ENCODE data around the gene CCDC88C.

CCDC88C gene, protein sequence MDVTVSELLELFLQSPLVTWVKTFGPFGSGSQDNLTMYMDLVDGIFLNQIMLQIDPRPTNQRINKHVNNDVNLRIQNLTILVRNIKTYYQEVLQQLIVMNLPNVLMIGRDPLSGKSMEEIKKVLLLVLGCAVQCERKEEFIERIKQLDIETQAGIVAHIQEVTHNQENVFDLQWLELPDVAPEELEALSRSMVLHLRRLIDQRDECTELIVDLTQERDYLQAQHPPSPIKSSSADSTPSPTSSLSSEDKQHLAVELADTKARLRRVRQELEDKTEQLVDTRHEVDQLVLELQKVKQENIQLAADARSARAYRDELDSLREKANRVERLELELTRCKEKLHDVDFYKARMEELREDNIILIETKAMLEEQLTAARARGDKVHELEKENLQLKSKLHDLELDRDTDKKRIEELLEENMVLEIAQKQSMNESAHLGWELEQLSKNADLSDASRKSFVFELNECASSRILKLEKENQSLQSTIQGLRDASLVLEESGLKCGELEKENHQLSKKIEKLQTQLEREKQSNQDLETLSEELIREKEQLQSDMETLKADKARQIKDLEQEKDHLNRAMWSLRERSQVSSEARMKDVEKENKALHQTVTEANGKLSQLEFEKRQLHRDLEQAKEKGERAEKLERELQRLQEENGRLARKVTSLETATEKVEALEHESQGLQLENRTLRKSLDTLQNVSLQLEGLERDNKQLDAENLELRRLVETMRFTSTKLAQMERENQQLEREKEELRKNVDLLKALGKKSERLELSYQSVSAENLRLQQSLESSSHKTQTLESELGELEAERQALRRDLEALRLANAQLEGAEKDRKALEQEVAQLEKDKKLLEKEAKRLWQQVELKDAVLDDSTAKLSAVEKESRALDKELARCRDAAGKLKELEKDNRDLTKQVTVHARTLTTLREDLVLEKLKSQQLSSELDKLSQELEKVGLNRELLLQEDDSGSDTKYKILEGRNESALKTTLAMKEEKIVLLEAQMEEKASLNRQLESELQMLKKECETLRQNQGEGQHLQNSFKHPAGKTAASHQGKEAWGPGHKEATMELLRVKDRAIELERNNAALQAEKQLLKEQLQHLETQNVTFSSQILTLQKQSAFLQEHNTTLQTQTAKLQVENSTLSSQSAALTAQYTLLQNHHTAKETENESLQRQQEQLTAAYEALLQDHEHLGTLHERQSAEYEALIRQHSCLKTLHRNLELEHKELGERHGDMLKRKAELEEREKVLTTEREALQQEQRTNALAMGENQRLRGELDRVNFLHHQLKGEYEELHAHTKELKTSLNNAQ (N-terminal part only)

DNA sequence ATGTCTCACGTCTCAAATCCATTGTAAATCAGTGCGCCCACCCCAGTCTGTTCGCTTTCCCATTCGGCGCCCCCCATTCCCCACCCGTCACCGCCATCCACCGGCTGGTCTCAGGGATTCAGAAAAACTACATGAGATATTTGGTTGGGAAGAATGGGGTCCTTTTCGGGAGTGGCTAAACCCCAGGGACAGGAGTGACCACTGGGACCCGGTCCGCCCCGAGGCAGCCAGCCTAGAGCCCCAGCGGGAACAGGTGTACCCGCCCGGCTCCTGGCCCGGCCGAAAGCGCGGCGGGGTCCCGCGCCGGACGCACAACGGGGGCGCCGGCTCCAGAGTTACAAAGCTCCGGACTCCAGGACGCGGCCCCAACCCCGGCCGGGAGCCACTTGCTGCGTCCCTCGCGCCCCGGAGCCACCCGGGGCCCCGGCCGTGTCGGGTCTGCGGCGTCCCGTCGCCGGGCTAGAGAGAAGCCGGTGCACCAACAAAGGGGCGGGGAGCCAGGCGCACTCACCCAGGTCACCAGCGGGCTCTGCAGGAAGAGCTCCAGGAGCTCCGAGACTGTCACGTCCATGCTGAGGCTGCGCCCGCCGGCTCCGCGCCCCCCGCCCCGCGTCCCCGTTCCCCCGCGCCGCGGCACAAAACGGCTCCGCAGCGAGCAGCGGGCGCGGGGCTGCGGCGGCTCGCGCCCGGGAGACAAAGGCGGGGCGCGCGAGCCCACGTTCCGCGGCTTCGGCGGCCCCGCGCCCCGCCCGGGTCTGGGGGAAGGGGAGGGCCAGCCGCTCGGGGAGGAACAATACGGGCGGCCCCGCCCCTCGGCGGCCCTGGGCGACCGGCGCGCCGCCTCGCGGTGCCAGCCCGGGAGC, at the start of gene CCDC88C:
Gene CCDC88C (minus strand): TSS at position 701 of the 863 bp plus-strand sequence. CDS start 130 bp downstream, at position 571.
- H3K4me3 ChIP-seq: peak within 1 kb of the TSS; percentile 88 to 97 (median 95)
- H3K4me1 ChIP-seq: peaks cover 33 to 71% (median 63%) of the 10 kb centered on the region in 10 experiments
- peak within 1 kb of the TSS; percentile 90 to 100 (median 94) for H3K4me2 ChIP-seq
- H3K36me3 ChIP-seq: peaks cover 0 to 24% (median 11%) of the 10 kb centered on the region in 11 experiments; a peak in 13 of 22 replicates
- no peaks in the 10 kb centered on the region for H3K9me3 ChIP-seq (replicated peaks in 1 of 11)
- peak within 1 kb of the TSS in 10 of 11 experiments; percentile 69 to 93 (median 90); a peak in 20 of 22 replicates for H3K27ac ChIP-seq
- no peaks in the 10 kb centered on the region for H3K27me3 ChIP-seq
- peak within 1 kb of the TSS; percentile 80 to 94 (median 88) for H3K9ac ChIP-seq
- TF ChIP-seq Cebpa-rat (IDR thresholded peaks at IDR 0.05): no peak
- H4K20me1 ChIP-seq: peaks cover 0 to 35% (median 15%) of the 10 kb centered on the region in 11 experiments; a peak in 11 of 22 replicates

DNA sequence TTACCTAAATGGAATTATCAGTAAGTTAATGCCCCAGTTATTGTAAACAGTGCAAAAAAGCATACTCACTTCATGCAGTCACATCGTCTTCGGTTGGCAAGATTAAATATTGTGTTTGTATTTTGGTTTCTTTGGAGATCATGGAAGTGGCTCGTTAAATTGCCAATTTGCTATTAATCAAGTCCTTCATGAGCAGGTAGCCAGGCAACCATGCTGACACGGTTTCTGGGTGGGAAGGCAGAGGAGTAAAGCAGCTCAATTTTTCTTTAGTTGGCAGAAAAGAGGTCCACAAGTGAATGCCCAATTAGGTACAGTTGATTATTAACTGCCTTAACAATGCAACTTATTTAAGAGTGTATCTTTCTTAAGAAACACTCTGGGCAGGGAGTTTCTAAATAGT, 48.6 kb upstream of the CCDC88C start:
- Histone ChIP-seq H3K9me3 (replicated peaks in 1 of 11) (no peaks in the 10 kb centered on the region), H3K27me3 (no peaks in the 10 kb centered on the region), H3K27ac (no peak overlapping the region), H4K20me1 (peaks cover 3 to 98% (median 50%) of the 10 kb centered on the region in 11 experiments; a peak in 17 of 22 replicates), H3K36me3 (peaks cover 96 to 100% (median 100%) of the 10 kb centered on the region in 11 experiments), H3K4me3 (no peak overlapping the region), H3K4me1 (no peaks in the 10 kb centered on the region), H3K9ac (no peak overlapping the region), H3K4me2 (no peak overlapping the region)
- no peak for TF ChIP-seq Cebpa-rat (IDR thresholded peaks at IDR 0.05)

DNA sequence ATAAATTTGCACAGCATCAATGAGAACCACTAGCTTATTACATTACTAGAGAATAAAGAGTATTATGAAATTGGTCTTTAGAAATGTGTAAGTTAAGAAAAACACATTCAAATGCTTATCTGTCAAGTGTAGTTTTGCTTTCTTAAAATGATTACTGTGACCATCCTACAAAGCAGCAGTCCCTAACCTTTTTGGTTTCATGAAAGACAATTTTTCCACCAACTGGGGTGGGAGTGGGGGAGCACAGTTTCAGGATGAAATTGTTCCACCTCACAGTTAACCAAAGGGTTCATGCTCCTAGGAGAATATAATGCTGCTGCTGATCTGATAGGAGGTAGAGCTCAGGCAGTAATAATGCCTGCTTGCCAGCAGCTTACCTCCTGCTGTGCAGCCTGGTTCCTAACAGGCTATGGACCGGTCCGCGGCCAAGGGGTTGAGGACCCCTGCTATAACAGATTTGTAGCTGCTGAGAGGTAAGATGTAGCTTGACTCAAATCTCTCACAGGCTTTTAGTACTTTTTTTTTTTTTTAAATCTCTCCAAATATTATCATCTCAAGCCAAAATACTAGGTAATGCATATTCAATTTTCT, 47.1 kb upstream of the CCDC88C start:
- Histone ChIP-seq H4K20me1 (peaks cover 3 to 94% (median 43%) of the 10 kb centered on the region in 11 experiments; a peak in 17 of 22 replicates), H3K27ac (no peak overlapping the region), H3K4me3 (no peak overlapping the region), H3K36me3 (peaks cover 96 to 100% (median 100%) of the 10 kb centered on the region in 11 experiments), H3K9ac (no peak overlapping the region), H3K27me3 (no peaks in the 10 kb centered on the region), H3K4me2 (no peak overlapping the region), H3K9me3 (replicated peaks in 1 of 11) (no peaks in the 10 kb centered on the region), H3K4me1 (no peaks in the 10 kb centered on the region)
- no peak for TF ChIP-seq Cebpa-rat (IDR thresholded peaks at IDR 0.05)

DNA sequence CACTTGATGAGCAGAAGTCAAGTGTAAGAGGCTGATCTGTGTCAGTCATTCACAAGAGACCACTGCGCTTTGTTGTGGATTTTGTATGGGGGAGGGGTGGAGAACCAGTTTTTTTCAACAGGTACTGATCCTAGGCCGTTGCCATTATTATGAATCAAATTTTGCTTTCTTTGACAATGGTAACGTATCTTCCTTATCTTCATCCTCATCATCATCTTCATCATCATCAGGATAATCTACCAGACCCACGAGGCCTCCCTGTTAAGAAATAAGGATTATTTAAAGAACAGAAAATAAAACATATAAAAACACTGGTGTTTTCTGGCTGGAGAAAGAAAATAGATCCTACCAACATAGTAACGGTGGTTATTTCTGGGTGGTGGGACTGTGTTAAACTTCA, 41.0 kb upstream of the CCDC88C start:
- Histone ChIP-seq H3K9me3 (replicated peaks in 1 of 11) (no peaks in the 10 kb centered on the region), H3K4me1 (no peaks in the 10 kb centered on the region), H3K27ac (no peak overlapping the region), H3K9ac (no peak overlapping the region), H3K4me3 (no peak overlapping the region), H3K27me3 (no peaks in the 10 kb centered on the region), H4K20me1 (peaks cover 0 to 77% (median 27%) of the 10 kb centered on the region in 11 experiments; a peak in 16 of 22 replicates), H3K4me2 (no peak overlapping the region), H3K36me3 (peaks cover 94 to 100% (median 99%) of the 10 kb centered on the region in 11 experiments)
- no peak for TF ChIP-seq Cebpa-rat (IDR thresholded peaks at IDR 0.05)

DNA sequence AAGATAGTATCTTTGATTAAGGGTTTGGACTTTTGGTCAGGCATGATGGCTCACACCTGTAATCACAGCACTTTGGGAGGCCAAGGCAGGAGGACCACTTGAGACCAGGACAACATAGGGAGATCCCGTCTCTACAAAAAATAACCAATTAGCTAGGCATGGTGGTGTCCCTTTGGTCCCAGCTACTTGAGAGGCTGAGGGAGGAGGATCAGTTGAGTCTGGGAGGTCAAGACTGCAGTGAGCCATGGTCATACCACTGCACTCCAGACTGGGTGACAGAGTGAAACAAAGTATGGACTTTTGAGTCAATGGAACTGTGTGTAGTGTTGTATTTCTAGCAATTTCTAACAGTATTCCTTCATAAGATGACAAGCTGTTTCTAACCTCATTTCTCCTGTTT, 38.7 kb upstream of the CCDC88C start:
- H3K9ac ChIP-seq: no peak overlapping the region
- no peak overlapping the region for H3K27ac ChIP-seq
- H4K20me1 ChIP-seq: peaks cover 0 to 54% (median 20%) of the 10 kb centered on the region in 11 experiments; a peak in 15 of 22 replicates
- no peak overlapping the region for H3K4me2 ChIP-seq
- no peak for TF ChIP-seq Cebpa-rat (IDR thresholded peaks at IDR 0.05)
- no peaks in the 10 kb centered on the region for H3K4me1 ChIP-seq
- H3K36me3 ChIP-seq: peaks cover 71 to 83% (median 77%) of the 10 kb centered on the region in 11 experiments
- no peaks in the 10 kb centered on the region for H3K9me3 ChIP-seq (replicated peaks in 1 of 11)
- H3K4me3 ChIP-seq: no peak overlapping the region
- H3K27me3 ChIP-seq: no peaks in the 10 kb centered on the region

DNA sequence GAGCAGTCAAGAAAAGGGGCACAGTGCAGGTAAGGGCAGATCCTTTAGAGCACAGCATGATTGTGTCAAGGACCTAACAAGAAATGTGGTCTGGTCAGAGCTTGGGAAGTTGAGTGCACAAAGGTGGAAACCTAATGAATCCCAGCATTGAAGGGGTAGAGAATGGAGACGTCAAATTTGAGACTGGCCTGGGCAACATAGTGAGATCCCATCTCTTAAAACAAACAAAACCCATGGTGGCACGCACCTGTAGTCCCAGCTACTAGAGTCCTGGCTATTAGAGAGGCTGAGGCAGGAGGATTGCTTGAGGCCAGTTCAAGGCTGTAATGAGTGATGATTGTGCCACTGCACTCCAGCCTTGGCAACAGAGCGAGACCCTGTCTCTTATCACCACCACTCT, 37.0 kb upstream of the CCDC88C start:
- H3K4me1 ChIP-seq: no peaks in the 10 kb centered on the region
- H3K36me3 ChIP-seq: peaks cover 54 to 66% (median 60%) of the 10 kb centered on the region in 11 experiments
- no peak overlapping the region for H3K9ac ChIP-seq
- peaks cover 0 to 41% (median 12%) of the 10 kb centered on the region in 11 experiments; a peak in 14 of 22 replicates for H4K20me1 ChIP-seq
- TF ChIP-seq Cebpa-rat (IDR thresholded peaks at IDR 0.05): no peak
- H3K4me2 ChIP-seq: no peak overlapping the region
- no peak overlapping the region for H3K27ac ChIP-seq
- no peak overlapping the region for H3K4me3 ChIP-seq
- no peaks in the 10 kb centered on the region for H3K9me3 ChIP-seq (replicated peaks in 1 of 11)
- no peaks in the 10 kb centered on the region for H3K27me3 ChIP-seq

DNA sequence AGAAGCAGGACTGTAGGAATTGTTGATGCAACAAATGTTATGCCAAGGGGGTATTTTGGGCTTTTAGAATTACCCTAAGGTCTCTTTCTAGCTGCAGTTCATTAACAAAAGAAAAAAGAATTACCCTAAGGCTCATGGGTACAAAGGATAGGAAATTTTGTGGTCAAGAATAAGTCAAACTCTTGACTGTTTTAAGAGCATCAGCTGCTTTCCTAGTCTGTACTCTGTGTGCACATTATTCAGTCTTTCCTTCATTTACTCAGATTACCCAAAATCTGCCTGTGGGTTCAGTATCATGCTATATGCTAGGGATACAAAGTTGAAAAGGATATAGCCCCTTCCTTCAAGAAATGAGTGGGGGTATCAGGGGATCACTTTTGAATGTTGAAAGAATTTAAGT, 36.5 kb upstream of the CCDC88C start:
- Histone ChIP-seq H3K4me2 (no peak overlapping the region), H3K4me3 (no peak overlapping the region), H3K9me3 (replicated peaks in 1 of 11) (no peaks in the 10 kb centered on the region), H3K36me3 (peaks cover 50 to 62% (median 55%) of the 10 kb centered on the region in 11 experiments), H3K27me3 (no peaks in the 10 kb centered on the region), H3K9ac (no peak overlapping the region), H3K27ac (no peak overlapping the region), H4K20me1 (peaks cover 0 to 38% (median 9%) of the 10 kb centered on the region in 11 experiments; a peak in 13 of 22 replicates), H3K4me1 (no peaks in the 10 kb centered on the region)
- no peak for TF ChIP-seq Cebpa-rat (IDR thresholded peaks at IDR 0.05)

Measured in BLaER1 treated with 17β-estradiol and CSF1 and Interleukin-3, amounts not matched to agents 10 nM and 100 nM (cell line).